K562 (cell line): ENCODE results near the gene NUP62. TPM values are rescaled to one million over a fixed set of nuclear protein-coding genes. Genes with fewer than 3 reads are reported as not detected.

Source experiments
- ATAC-seq: fragments of 200-7000 bp; cut with Tn5 transposase; 3 replicates; pipeline ENCODE4 v1.9.1; 2020; ENCODE audit warnings: moderate library complexity
- BruUV-seq: library from RNA; stranded (reverse); fragments of 400-500 nt; replicated peaks from 2 replicates; lab custom pipeline; 2021; lab: Mats Ljungman, UMichigan
- CTCF ChIA-PET: fragments of 300-600 bp; formaldehyde crosslinking; extraction: SDS; loops from one replicate; lab custom pipeline; 2021; ENCODE audit warnings: low intra/inter-chr PET ratio; lab: Yijun Ruan, JAX
- POLR2A ChIA-PET: fragments of 300-600, 350-650 bp; sonication (Branson Sonifier 250); formaldehyde crosslinking; extraction: SDS; loops from one replicate; lab custom pipeline; 2021; ENCODE audit warnings: antibody characterized with exemption, inconsistent platforms; lab: Yijun Ruan, JAX
- DNase-seq, 4 experiments: peaks; one replicate each; pipeline versions ENCODE4 v3.0.0 to v3.0.0-alpha.2; 2011 to 2018; ENCODE audit warnings: low spot score in 3 of 4, mixed read lengths in 3 of 4; ENCODE audit errors: extremely low read depth in 1 of 4
- FAIRE-seq: peaks from 2 replicates; lab custom pipeline; 2011; peaks lifted over from hg19 to GRCh38; lab: Jason Lieb, UNC
- H2AFZ ChIP-seq: 2 replicates; pipeline ENCODE4 v1.6.0; 2011; ENCODE audit warnings: low read depth, low read length, control low read depth, inconsistent platforms
- H3K27ac ChIP-seq: fragments of 200-600 bp; 3 replicates; pipeline ENCODE4 v1.8.0; 2011; ENCODE audit warnings: low read depth, mild to moderate bottlenecking, control low read depth, inconsistent platforms, low read length, moderate library complexity, mixed read lengths; ENCODE audit errors: extremely low read depth
- H3K27me3 ChIP-seq, 2 experiments: fragments of 300-600 bp in 1 of 2; 2 replicates in 1 of 2; 3 replicates in 1 of 2; pipeline versions ENCODE4 v1.6.0 to v1.8.0; 2011; ENCODE audit warnings: inconsistent platforms in 2 of 2, low read length in 2 of 2, mild to moderate bottlenecking in 1 of 2, mixed read lengths in 1 of 2, moderate library complexity in 1 of 2; ENCODE audit not compliant: control insufficient read depth in 2 of 2, insufficient read depth in 2 of 2
- H3K36me3 ChIP-seq: fragments of 300-600 bp; 3 replicates; pipeline ENCODE4 v1.8.0; 2011; ENCODE audit warnings: mild to moderate bottlenecking, low read length, inconsistent platforms; ENCODE audit not compliant: control insufficient read depth, insufficient read depth
- H3K4me1 ChIP-seq, 2 experiments: fragments of 200-600 bp in 1 of 2; replicated peaks in 1 of 2; 2 replicates in 1 of 2; 3 replicates in 1 of 2; pipeline versions ENCODE4 v1.5.1 to v1.8.0; 2011; ENCODE audit warnings: inconsistent platforms in 2 of 2, low read length in 2 of 2, mild to moderate bottlenecking in 1 of 2, mixed read lengths in 1 of 2, moderate library complexity in 1 of 2; ENCODE audit not compliant: control insufficient read depth in 2 of 2, insufficient read depth in 2 of 2
- H3K4me2 ChIP-seq: 2 replicates; pipeline ENCODE4 v1.6.1; 2011; ENCODE audit warnings: low read length, control low read depth, inconsistent platforms, mixed read lengths; ENCODE audit not compliant: insufficient read depth
- H3K4me3 ChIP-seq: fragments of 200-600 bp; sonication (generic), shearing (Covaris generic); 2 replicates; pipeline ENCODE4 v1.5.1; 2016; ENCODE audit warnings: control low read depth, inconsistent platforms
- H3K79me2 ChIP-seq: fragments of 200-600 bp; 3 replicates; pipeline ENCODE4 v1.8.0; 2011; ENCODE audit warnings: low read length, inconsistent platforms; ENCODE audit not compliant: control insufficient read depth, insufficient read depth
- H3K9ac ChIP-seq, 2 experiments: 2 replicates each; pipeline versions ENCODE4 v1.6.0 to v1.6.1; 2011; ENCODE audit warnings: low read depth in 2 of 2, low read length in 2 of 2, control low read depth in 1 of 2, inconsistent platforms in 1 of 2, mild to moderate bottlenecking in 1 of 2, mixed read lengths in 1 of 2; ENCODE audit not compliant: insufficient read depth in 1 of 2
- H3K9me1 ChIP-seq: one replicate; pipeline ENCODE4 v1.6.0; 2011; ENCODE audit warnings: inconsistent platforms, mild to moderate bottlenecking, low read length, moderate library complexity; ENCODE audit not compliant: control insufficient read depth, insufficient read depth
- H3K9me3 ChIP-seq: replicated peaks from 2 replicates; pipeline ENCODE4 v1.5.1; 2011; ENCODE audit warnings: low read depth, low read length, inconsistent platforms; ENCODE audit not compliant: control insufficient read depth, insufficient read depth
- H4K20me1 ChIP-seq: replicated peaks from 2 replicates; pipeline ENCODE4 v1.6.1; 2011; ENCODE audit warnings: low read length, inconsistent platforms, mixed read lengths; ENCODE audit not compliant: control insufficient read depth, insufficient read depth
- MTA2 ChIP-seq: fragments of 450-650 bp; IDR thresholded peaks from 2 replicates; pipeline ENCODE4 v1.6.1; 2016; ENCODE audit warnings: low read depth
- NFXL1 ChIP-seq: fragments of 450-650 bp; formaldehyde crosslinking; IDR thresholded peaks from 2 replicates; pipeline ENCODE4 v1.4.0; 2021; ENCODE audit warnings: mild to moderate bottlenecking
- SP1 ChIP-seq: sonication (generic); formaldehyde crosslinking; IDR thresholded peaks from 2 replicates; pipeline ENCODE4 v1.8.1; 2022; ENCODE audit warnings: mild to moderate bottlenecking, missing genetic modification reagents
- ZNF77 ChIP-seq: fragments of 250-450 bp; sonication (Bioruptor Pico); IDR thresholded peaks from 2 replicates; pipeline ENCODE4 v1.5.0; 2020
- WGBS: fragments of 100-300 bp; shearing (Covaris generic); methylation state at CpG from one replicate; pipeline ENCODE4 v1.1.6; 2016; ENCODE audit warnings: low coverage, mixed read lengths; ENCODE audit not compliant: insufficient coverage; ENCODE audit errors: missing lambda C conversion rate; 5-methylcytosine and 5-hydroxymethylcytosine counted together
- in situ Hi-C: fragments of 300-500 bp; cut with MboI; formaldehyde crosslinking; loops from 4 replicates; pipeline ENCODE4 v1.15.0; 2018; ENCODE audit warnings: inconsistent platforms, mixed read lengths
- intact Hi-C: fragments of 100-400 bp; cut with micrococcal nuclease; formaldehyde crosslinking; loops from 2 replicates; pipeline ENCODE4 v1.14.2; 2022
- polyA plus RNA-seq, 8 experiments: library from polyadenylated mRNA; depleted of rRNA in 4 of 8; stranded (reverse) in 5 of 8; unstranded in 3 of 8; fragments of >200 nt; fragmentation: Nextera tagmentation in 2 of 8; fragmentation: Illumina TruSeq in 1 of 8; extraction: Ambion mirVana in 2 of 8; extraction: Trizol in 1 of 8; gene quantifications; 2 replicates each; pipeline versions ENCODE4 v1.2.1 to v1.2.3, GENCODE V29; 2011 to 2014; ENCODE audit warnings: inconsistent platforms in 1 of 8, missing spikeins in 1 of 8
- total RNA-seq, 7 experiments: library from RNA; depleted of rRNA in 6 of 7; stranded (reverse); fragments of >200 nt in 6 of 7; fragmentation: Illumina TruSeq in 2 of 7; extraction: Trizol in 2 of 7; gene quantifications; 2 replicates each; pipeline versions ENCODE4 v1.2.1 to v1.2.3, GENCODE V29; 2011 to 2021; ENCODE audit warnings: low replicate concordance in 1 of 7
- TF ChIP-seq, protein P1 (sequence below): sonication (generic); formaldehyde crosslinking; IDR thresholded peaks from 2 replicates; pipeline ENCODE4 v1.9.0; 2022; ENCODE audit warnings: mild to moderate bottlenecking, missing genetic modification reagents
- TF ChIP-seq, protein P2 (sequence below): fragments of 450-650 bp; formaldehyde crosslinking; conservative IDR thresholded peaks from 2 replicates; pipeline ENCODE4 v1.4.0; 2022; ENCODE audit warnings: mild to moderate bottlenecking, missing genetic modification characterization
- TF ChIP-seq, protein P3 (sequence below): sonication (generic); formaldehyde crosslinking; IDR thresholded peaks from 2 replicates; pipeline ENCODE4 v1.8.0; 2022; ENCODE audit warnings: mild to moderate bottlenecking, missing genetic modification reagents, borderline replicate concordance

NUP62 gene
- total and polyA plus RNA-seq, 9 of the 15 experiments (the other 6 are each of a cell fraction or from before 2014, with no cell fraction given) = 16.9 to 109 (median 66.0) TPM

DNA sequence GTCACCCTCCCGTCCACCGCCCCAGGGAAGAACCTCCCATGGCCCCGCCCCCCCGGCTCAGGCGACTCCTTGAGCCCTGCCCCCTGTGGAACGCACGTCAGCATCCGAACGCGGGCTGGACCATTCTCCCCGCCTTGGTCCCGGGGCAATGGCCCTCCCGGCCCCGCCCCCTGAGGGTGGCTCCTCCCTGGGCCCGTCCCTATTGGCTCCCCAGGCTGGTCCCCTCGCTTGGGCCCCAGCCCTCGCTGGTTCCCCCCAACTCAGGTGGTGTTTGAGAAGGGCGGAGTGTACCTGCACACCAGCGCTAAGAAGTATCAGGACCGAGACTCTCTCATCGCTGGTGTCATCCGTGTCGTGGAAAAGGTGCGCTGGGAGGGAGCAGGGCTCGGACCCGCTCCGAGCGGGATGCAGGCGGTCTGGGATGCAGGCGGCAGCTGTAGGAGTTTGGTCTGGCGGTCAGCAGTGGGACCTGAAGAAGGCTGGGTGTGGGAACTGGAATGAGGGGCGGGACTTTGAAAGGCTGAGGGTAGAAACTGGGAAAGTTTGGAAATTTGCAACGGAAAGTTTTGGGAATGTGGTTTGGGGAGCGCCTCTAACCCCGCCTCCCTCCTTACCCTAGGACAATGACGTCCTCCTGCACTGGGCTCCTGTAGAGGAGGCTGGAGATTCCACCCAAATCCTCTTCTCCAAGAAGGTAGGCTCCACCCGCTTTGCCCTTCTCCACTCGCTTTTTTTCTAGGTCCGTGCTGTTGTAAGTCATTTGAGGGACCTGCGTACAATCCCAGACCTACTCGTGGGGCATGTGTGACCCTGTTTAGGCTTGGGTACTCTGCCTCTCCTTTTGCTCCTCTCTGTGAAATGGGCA, 51.2 kb downstream of the NUP62 start:
- in situ Hi-C loops (loop anchor here (10.0 kb wide), 1 partner anchor 383 kb away; the partner anchor contains the start of gene RPS11), intact Hi-C loops (loop anchor here (1.0 to 10.0 kb wide), 2 partner anchors 9 to 163 kb away; no protein-coding TSS in a partner anchor)
- FAIRE-seq = no peak
- POLR2A ChIA-PET = interaction anchor here (0.7 to 1.0 kb wide), 2 partner anchors 9 to 322 kb away, joined by 3 read pairs; no protein-coding TSS in a partner anchor
- TSS peak; percentile 60 for BruUV-seq
- Histone ChIP-seq H3K4me3 (peak overlapping the region; percentile 84), H3K27me3 (no peaks in the 10 kb centered on the region), H3K4me2 (peak overlapping the region; percentile 99), H3K36me3 (peaks cover 57% of the 10 kb centered on the region; the same call in 2 of the 3 replicates), H3K79me2 (peaks cover 35% of the 10 kb centered on the region), H3K4me1 (peaks cover 9 to 74% of the 10 kb centered on the region in 2 experiments; a peak in 4 of 5 replicates), H3K9me3 (no peaks in the 10 kb centered on the region), H3K9me1 (no peaks in the 10 kb centered on the region), H3K27ac (peak overlapping the region; percentile 99), H2AFZ (peak overlapping the region; percentile 97), H3K9ac (peak overlapping the region; percentile 98 to 99), H4K20me1 (no peaks in the 10 kb centered on the region)
- 17% methylated on average over 23 of the region's 41 CpGs for WGBS
- CTCF ChIA-PET = no interaction called here
- ATAC-seq = peak; percentile 86
- DNase-seq = peak; percentile 93 to 99 (median 96)
- TF ChIP-seq, protein P1, sequence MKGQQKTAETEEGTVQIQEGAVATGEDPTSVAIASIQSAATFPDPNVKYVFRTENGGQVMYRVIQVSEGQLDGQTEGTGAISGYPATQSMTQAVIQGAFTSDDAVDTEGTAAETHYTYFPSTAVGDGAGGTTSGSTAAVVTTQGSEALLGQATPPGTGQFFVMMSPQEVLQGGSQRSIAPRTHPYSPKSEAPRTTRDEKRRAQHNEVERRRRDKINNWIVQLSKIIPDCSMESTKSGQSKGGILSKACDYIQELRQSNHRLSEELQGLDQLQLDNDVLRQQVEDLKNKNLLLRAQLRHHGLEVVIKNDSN = no peak
- TF ChIP-seq, protein P2, sequence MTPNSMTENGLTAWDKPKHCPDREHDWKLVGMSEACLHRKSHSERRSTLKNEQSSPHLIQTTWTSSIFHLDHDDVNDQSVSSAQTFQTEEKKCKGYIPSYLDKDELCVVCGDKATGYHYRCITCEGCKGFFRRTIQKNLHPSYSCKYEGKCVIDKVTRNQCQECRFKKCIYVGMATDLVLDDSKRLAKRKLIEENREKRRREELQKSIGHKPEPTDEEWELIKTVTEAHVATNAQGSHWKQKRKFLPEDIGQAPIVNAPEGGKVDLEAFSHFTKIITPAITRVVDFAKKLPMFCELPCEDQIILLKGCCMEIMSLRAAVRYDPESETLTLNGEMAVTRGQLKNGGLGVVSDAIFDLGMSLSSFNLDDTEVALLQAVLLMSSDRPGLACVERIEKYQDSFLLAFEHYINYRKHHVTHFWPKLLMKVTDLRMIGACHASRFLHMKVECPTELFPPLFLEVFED = 0 out of 2 replicates have a peak, but pooled peaks have one; percentile 27
- TF ChIP-seq SP1 (no peak), ZNF77 (CRISPR knock-in tag) (no peak), NFXL1 (CRISPR knock-in tag) (no peak), MTA2 (no peak)
- TF ChIP-seq, protein P3, sequence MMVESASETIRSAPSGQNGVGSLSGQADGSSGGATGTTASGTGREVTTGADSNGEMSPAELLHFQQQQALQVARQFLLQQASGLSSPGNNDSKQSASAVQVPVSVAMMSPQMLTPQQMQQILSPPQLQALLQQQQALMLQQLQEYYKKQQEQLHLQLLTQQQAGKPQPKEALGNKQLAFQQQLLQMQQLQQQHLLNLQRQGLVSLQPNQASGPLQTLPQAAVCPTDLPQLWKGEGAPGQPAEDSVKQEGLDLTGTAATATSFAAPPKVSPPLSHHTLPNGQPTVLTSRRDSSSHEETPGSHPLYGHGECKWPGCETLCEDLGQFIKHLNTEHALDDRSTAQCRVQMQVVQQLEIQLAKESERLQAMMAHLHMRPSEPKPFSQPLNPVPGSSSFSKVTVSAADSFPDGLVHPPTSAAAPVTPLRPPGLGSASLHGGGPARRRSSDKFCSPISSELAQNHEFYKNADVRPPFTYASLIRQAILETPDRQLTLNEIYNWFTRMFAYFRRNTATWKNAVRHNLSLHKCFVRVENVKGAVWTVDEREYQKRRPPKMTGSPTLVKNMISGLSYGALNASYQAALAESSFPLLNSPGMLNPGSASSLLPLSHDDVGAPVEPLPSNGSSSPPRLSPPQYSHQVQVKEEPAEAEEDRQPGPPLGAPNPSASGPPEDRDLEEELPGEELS = no peak
